Stimulated activated CD8-positive, alpha-beta memory T cell treated with anti-CD3 and anti-CD28 coated beads, Interleukin-4, amount 100 ng/mL, for 4 hours (primary cell): ENCODE measurements around the gene C2CD4C.
"Not testable (repeated sequence)": the region's sequence is repeated elsewhere in the genome, so short reads cannot be mapped to it uniquely, and the experiment has no call there.

ENCODE experiments used
- DNase-seq, 2 donors: peaks; one replicate each; pipeline ENCODE4 v3.0.0-alpha.2; 2020; ENCODE audit warnings: low read depth in 2 of 2, low spot score in 1 of 2

Gene C2CD4C

GRCh38 chr19:418761-419671 is 10.1 kb upstream of the C2CD4C start:
- DNase-seq = no peak

- no peak for DNase-seq
Measured at GRCh38 chr19:416416-416815, 7.5 kb upstream of the C2CD4C start.

GRCh38 chr19:415292-415691 is 6.3 kb upstream of the C2CD4C start:
- no peak for DNase-seq

- DNase-seq = no peak
Measured at GRCh38 chr19:413756-414420, 4.9 kb upstream of the C2CD4C start.

- no peak for DNase-seq
Measured at GRCh38 chr19:412356-413355, 3.7 kb upstream of the C2CD4C start.

GRCh38 chr19:411723-412355 is 2.9 kb upstream of the C2CD4C start:
- no peak for DNase-seq

- DNase-seq = not testable (repeated sequence)
Measured at GRCh38 chr19:411121-411722, 2.3 kb upstream of the C2CD4C start.

- no peak for DNase-seq
Measured at GRCh38 chr19:410243-410781, 1.4 kb upstream of the C2CD4C start.

- DNase-seq = no peak
Measured at GRCh38 chr19:409516-410242, 732 bp upstream of the C2CD4C start.

- no peak for DNase-seq
Measured at GRCh38 chr19:408441-408901, 476 bp downstream of the C2CD4C start.

GRCh38 chr19:407511-408440 is 1.2 kb downstream of the C2CD4C start:
- DNase-seq = no peak

- no peak for DNase-seq
Measured at GRCh38 chr19:406971-407510, 1.9 kb downstream of the C2CD4C start.

GRCh38 chr19:406135-406781 is 2.7 kb downstream of the C2CD4C start:
- no peak for DNase-seq

GRCh38 chr19:405121-405965 is 3.6 kb downstream of the C2CD4C start:
- DNase-seq = no peak

GRCh38 chr19:403221-404027 is 5.5 kb downstream of the C2CD4C start:
- DNase-seq = no peak

- no peak for DNase-seq
Measured at GRCh38 chr19:402786-403185, 6.2 kb downstream of the C2CD4C start.
